Measurements from ENCODE around the gene ELOB.

GRCh38 chr16:2809149-2809760 is 32.2 kb upstream of the ELOB start:
- TF ChIP-seq, protein P1, sequence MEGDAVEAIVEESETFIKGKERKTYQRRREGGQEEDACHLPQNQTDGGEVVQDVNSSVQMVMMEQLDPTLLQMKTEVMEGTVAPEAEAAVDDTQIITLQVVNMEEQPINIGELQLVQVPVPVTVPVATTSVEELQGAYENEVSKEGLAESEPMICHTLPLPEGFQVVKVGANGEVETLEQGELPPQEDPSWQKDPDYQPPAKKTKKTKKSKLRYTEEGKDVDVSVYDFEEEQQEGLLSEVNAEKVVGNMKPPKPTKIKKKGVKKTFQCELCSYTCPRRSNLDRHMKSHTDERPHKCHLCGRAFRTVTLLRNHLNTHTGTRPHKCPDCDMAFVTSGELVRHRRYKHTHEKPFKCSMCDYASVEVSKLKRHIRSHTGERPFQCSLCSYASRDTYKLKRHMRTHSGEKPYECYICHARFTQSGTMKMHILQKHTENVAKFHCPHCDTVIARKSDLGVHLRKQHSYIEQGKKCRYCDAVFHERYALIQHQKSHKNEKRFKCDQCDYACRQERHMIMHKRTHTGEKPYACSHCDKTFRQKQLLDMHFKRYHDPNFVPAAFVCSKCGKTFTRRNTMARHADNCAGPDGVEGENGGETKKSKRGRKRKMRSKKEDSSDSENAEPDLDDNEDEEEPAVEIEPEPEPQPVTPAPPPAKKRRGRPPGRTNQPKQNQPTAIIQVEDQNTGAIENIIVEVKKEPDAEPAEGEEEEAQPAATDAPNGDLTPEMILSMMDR (IDR thresholded peaks at IDR 0.05): no peak
- no peak for TF ChIP-seq POLR2A (IDR thresholded peaks at IDR 0.05)
- no peak for TF ChIP-seq POLR2AphosphoS5 (IDR thresholded peaks at IDR 0.05)
